Hepatocyte (in vitro differentiated cells): Measurements from ENCODE around the gene KHNYN.

ENCODE experiments used
- EZH2 ChIP-seq: fragments of 200-600 bp; sonication (generic); IDR thresholded peaks from 2 replicates; pipeline ENCODE4 v1.6.1; 2016; ENCODE audit warnings: antibody characterized with exemption, mild to moderate bottlenecking, borderline replicate concordance
- TF ChIP-seq, protein P1 (sequence below): fragments of 200-600 bp; sonication (generic); IDR thresholded peaks from 2 replicates; pipeline ENCODE4 v1.5.1; 2016; ENCODE audit warnings: antibody characterized with exemption, mild to moderate bottlenecking; ENCODE audit not compliant: poor library complexity

DNA sequence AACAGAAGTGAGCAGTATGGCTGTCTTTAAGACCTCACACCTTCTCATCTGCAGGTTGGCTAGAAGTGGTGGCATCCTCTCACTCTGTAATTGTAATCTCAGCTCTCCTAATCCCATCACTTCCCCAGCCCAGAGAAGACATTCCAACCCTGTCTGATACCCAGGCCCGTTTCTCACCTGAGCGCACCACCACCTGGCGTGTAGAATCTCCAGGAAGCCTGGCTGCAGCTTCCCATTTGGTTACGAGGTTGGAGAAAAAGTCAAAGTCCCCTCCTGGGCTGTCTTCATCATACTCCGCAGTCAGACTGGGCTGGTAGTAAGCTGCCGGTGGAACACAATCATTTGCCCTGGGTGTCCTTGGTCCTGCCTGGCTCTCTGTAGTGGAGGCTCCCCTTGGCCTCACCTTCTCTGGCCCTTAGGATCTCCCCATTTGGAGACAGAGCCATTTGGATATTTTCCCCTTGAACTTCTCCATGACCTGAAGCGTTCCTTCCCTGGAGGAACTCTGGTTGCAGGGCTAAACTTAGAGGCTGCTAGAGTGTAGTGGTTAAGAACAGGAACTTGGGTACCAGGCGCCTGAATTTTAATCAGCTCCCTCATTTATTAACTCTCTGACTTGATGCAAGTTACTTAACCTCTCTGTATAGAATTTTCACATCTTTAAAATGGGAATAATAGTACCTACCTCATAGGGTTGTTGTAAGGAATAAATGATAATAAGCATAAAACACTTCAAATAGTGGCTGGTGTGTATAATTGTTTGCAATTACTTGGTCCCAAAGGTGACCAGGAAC is 11.0 kb downstream of the KHNYN start:
- TF ChIP-seq, protein P1, sequence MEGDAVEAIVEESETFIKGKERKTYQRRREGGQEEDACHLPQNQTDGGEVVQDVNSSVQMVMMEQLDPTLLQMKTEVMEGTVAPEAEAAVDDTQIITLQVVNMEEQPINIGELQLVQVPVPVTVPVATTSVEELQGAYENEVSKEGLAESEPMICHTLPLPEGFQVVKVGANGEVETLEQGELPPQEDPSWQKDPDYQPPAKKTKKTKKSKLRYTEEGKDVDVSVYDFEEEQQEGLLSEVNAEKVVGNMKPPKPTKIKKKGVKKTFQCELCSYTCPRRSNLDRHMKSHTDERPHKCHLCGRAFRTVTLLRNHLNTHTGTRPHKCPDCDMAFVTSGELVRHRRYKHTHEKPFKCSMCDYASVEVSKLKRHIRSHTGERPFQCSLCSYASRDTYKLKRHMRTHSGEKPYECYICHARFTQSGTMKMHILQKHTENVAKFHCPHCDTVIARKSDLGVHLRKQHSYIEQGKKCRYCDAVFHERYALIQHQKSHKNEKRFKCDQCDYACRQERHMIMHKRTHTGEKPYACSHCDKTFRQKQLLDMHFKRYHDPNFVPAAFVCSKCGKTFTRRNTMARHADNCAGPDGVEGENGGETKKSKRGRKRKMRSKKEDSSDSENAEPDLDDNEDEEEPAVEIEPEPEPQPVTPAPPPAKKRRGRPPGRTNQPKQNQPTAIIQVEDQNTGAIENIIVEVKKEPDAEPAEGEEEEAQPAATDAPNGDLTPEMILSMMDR: no peak
- TF ChIP-seq EZH2: no peak
